ENCODE data around the gene EGLN3.

GRCh38 chr14:33999771-34000291 is 49.0 kb upstream of the EGLN3 start:
- TF ChIP-seq CTCF (IDR thresholded peaks at IDR 0.05; ENCODE audit: insufficient read depth, low read length, poor library complexity, severe bottlenecking), result no peak
- no peak for TF ChIP-seq EZH2phosphoT487 (conservative IDR thresholded peaks at IDR 0.05; ENCODE audit: low read length)

All from SU-DHL-6 (cell line).